ENCODE results near the gene GALNT13. TPM values are rescaled to one million over a fixed set of nuclear protein-coding genes. Genes with fewer than 3 reads are reported as not detected.

The GALNT13 gene
- total and polyA plus RNA-seq, 10 of the 15 experiments (the other 5 are each of a cell fraction or from before 2014, with no cell fraction given), result 0.04 TPM; not detected in 9

- no peak for TF ChIP-seq SKIL (IDR thresholded peaks at IDR 0.05; ENCODE audit: low read depth, poor library complexity, severe bottlenecking)
- no peak for TF ChIP-seq PML (IDR thresholded peaks at IDR 0.05; ENCODE audit: low read length)
- no peak for TF ChIP-seq ZBED1 (IDR thresholded peaks at IDR 0.05; ENCODE audit: borderline replicate concordance)
- TF ChIP-seq JUND (IDR thresholded peaks at IDR 0.05; ENCODE audit: low read depth, low read length), result no peak
- no peak for TF ChIP-seq KAT2A (conservative IDR thresholded peaks at IDR 0.05; ENCODE audit: control insufficient read depth, low read depth, low read length)
- TF ChIP-seq MXI1 (IDR thresholded peaks at IDR 0.05; ENCODE audit: low read depth, low read length), result no peak
- no peak for TF ChIP-seq HDAC2 (IDR thresholded peaks at IDR 0.05)
These were observed 1.6 kb downstream of the GALNT13 start (continued) for GRCh38 chr2:153873052-153874048.

GRCh38 chr2:153875801-153876466, 4.2 kb downstream of the GALNT13 start:
- 19% methylated on average over 2 of the region's 2 CpGs for WGBS (ENCODE audit: insufficient coverage, insufficient replicate concordance, low lambda C conversion rate, missing lambda C conversion rate)
- CTCF ChIA-PET, result no interaction called here
- BruUV-seq (replicated peaks), result no TSS peak

More at GRCh38 chr2:153875801-153876466, 4.2 kb downstream of the GALNT13 start:
- Histone ChIP-seq H3K27me3 (replicated peaks in 1 of 2; ENCODE audit: control insufficient read depth in 2 of 2, insufficient read depth in 2 of 2, low read length in 1 of 2) (no peaks in the 10 kb centered on the region; a peak in 2 of 4 replicates), H3K4me1 (ENCODE audit: control insufficient read depth, insufficient read depth, low read length) (no peaks in the 10 kb centered on the region), H3K4me3 (no peak overlapping the region), H3K27ac (ENCODE audit: control insufficient read depth, insufficient read depth) (no peak overlapping the region), H3K79me2 (ENCODE audit: control insufficient read depth, insufficient read depth, low read length) (no peaks in the 10 kb centered on the region), H3K36me3 (ENCODE audit: control insufficient read depth in 2 of 2, insufficient read depth in 2 of 2, low read length in 1 of 2) (no peaks in the 10 kb centered on the region), H4K20me1 (ENCODE audit: control insufficient read depth, insufficient read depth) (no peaks in the 10 kb centered on the region), H3K9me3 (replicated peaks; ENCODE audit: control insufficient read depth, insufficient read depth, low read length) (no peaks in the 10 kb centered on the region), H3K9ac (ENCODE audit: control insufficient read depth, insufficient read depth, low read length) (no peak overlapping the region), H3K4me2 (ENCODE audit: control insufficient read depth, insufficient read depth) (no peak overlapping the region), H2AFZ (ENCODE audit: control insufficient read depth, low read depth, low read length) (no peak overlapping the region)
- TF ChIP-seq TCF7 (IDR thresholded peaks at IDR 0.05; ENCODE audit: borderline replicate concordance) (no peak), CEBPB (IDR thresholded peaks at IDR 0.05; ENCODE audit: borderline replicate concordance in 1 of 2, low read depth in 2 of 2, low read length in 2 of 2) (no peak), SMARCA5 (IDR thresholded peaks at IDR 0.05) (no peak), EZH2 (IDR thresholded peaks at IDR 0.05; ENCODE audit: borderline replicate concordance, control insufficient read depth, low read depth, low read length) (no peak), HCFC1 (IDR thresholded peaks at IDR 0.05; ENCODE audit: low read length) (no peak), IKZF1 (conservative IDR thresholded peaks at IDR 0.05) (no peak), CHD4 (IDR thresholded peaks at IDR 0.05) (no peak)
- ChIA-PET RAD21 (ENCODE audit: unreplicated experiment) (no interaction called here), SMC1A (ENCODE audit: uncharacterized antibody, unreplicated experiment) (no interaction called here), POLR2A (no interaction called here)
- in situ Hi-C loops (cut with MboI) (no loop called here), intact Hi-C loops (cut with micrococcal nuclease; ENCODE audit: unreplicated experiment) (no loop called here)
- DNase-seq (ENCODE audit: low read depth, low spot score) (no peak), ATAC-seq (no peak), FAIRE-seq (no peak)

Data from GM12878 (cell line).